Astrocyte (in vitro differentiated cells and primary cell): Measurements from ENCODE around the gene GPBAR1.

Source experiments
- EZH2 ChIP-seq: IDR thresholded peaks from 2 replicates; pipeline ENCODE4 v1.6.1; 2012; ENCODE audit warnings: mild to moderate bottlenecking, low read length, inconsistent platforms; ENCODE audit not compliant: insufficient read depth
- TF ChIP-seq, protein P1 (sequence below): IDR thresholded peaks from 2 replicates; pipeline ENCODE4 v1.5.1; 2011; ENCODE audit warnings: low read depth, mild to moderate bottlenecking, inconsistent platforms, low read length, moderate library complexity; ENCODE audit not compliant: insufficient read depth

DNA sequence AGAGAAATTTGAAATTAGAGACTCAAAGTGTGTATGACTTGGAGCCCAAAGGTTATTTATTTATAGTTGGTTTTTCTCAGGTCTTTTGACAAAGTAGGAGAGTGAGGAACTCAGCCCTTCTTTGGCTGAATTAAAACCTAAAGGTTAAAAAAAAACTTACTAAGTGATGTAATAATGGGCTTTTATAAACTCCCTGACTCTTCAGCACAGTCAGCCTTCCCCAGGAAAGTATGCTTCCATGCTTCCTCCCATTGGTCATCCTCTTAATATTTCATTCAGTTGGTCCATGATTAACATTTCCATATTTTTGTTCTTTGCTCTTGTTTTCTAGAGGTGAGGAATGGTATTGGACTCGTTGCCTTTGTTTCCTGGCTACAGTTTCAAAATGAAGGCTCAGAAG lies 36.6 kb upstream of the GPBAR1 start:
- TF ChIP-seq, protein P1, sequence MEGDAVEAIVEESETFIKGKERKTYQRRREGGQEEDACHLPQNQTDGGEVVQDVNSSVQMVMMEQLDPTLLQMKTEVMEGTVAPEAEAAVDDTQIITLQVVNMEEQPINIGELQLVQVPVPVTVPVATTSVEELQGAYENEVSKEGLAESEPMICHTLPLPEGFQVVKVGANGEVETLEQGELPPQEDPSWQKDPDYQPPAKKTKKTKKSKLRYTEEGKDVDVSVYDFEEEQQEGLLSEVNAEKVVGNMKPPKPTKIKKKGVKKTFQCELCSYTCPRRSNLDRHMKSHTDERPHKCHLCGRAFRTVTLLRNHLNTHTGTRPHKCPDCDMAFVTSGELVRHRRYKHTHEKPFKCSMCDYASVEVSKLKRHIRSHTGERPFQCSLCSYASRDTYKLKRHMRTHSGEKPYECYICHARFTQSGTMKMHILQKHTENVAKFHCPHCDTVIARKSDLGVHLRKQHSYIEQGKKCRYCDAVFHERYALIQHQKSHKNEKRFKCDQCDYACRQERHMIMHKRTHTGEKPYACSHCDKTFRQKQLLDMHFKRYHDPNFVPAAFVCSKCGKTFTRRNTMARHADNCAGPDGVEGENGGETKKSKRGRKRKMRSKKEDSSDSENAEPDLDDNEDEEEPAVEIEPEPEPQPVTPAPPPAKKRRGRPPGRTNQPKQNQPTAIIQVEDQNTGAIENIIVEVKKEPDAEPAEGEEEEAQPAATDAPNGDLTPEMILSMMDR, result no peak
- no peak for TF ChIP-seq EZH2
